Raji (cell line): Measurements from ENCODE around the gene CD9.

Source experiments
- POLR2A ChIP-seq: IDR thresholded peaks from 2 replicates; pipeline ENCODE4 v1.6.1; 2011; ENCODE audit warnings: low read depth, low read length, control low read depth; ENCODE audit not compliant: insufficient read depth

Gene CD9

DNA sequence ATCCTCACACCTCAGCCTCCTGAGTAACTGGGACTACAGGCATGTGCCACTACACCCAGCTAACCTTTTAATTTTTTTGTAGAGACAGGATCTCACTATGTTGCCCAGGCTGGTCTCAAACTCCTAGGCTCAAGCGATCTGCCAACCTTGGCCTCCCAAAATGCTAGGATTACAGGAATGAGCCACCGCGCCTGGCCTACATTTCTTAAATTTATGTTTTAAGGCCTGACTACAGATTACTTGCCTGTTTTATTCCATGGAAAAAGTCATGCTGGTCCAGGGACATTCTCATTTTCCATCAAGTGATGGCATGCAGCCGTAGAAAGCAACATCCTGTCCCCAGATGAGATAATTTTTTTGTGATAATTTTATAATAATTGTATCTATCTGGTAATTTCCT, 6.1 kb downstream of the CD9 start:
- no peak for TF ChIP-seq POLR2A

- no peak for TF ChIP-seq POLR2A
These were observed 7.2 kb downstream of the CD9 start for GRCh38 chr12:6207259-6207925.

DNA sequence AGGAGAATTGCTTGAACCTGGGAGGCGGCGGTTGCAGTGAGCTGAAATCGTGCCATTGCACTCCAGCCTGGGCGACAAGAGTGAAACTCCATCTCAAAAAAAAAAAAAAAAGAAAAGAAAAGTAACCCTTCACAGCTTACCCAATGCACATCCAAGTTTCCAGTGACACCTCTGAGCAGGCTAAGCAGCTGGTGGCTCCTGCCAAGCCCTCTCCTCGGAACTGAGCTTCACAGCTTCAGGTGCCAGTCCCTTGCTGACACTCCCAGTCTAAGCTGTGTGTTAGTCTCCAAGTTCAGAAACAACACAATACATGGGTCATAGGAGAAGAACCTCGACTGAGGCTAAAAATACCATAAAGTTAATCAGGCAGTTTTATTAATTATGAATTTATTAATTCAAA, 7.9 kb downstream of the CD9 start:
- TF ChIP-seq POLR2A: no peak

GRCh38 chr12:6211421-6211869, 11.2 kb downstream of the CD9 start:
- TF ChIP-seq POLR2A: no peak

DNA sequence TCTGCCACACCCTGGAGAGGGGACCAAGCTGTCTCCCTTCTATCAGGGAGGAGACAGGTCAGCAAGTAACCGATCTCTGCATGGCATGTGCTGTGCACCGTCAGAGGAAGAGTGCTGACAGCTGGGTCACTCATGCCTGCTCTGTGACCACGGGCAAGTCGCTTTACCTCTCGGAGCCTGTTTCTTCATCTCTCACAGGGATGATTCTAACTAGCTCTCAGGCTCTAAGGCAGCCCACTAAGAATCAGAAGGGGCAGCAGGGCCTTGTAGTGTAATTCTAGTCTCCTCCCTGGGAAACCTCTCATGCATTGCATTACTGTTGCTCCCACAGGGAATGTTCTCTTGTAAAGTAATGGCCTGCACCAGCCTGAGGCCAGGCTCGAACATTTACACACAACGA, 11.9 kb downstream of the CD9 start:
- TF ChIP-seq POLR2A: no peak

- TF ChIP-seq POLR2A: no peak
These were observed 13.8 kb downstream of the CD9 start for GRCh38 chr12:6213969-6214368.

GRCh38 chr12:6214633-6215032, 14.4 kb downstream of the CD9 start:
- no peak for TF ChIP-seq POLR2A

DNA sequence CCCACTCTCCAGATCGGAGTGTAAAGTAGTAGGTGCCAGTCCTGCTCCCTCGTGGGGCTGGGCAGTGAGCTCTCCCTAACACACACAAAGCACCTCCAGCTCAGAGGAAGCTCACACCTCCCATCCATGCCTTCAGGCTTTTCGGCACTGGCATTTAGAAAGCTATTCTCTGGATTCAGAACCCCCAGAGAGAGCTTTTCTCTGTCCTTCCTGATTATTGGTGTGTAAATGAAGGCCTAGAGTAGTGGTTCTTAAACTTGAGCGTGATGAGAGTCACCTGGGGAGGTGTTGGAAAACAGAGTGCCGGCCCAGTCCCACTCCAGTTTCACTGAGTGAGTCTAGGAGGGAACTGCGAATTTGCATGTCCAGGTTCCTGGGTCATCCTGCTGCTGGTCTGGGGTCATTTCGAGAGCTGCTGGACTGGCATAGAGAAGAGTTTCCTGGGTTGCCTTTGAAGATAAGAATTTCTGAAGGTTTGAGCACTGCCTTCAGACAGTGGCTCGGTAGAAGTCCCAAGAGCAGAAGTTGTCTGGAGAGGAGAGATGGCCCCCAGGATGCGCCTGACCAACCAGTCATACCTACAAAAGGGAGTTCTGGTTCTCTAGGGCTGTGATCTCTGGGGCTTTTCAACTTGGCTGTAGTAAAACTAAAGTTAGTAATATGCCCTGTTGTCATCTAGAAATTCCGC, 15.1 kb downstream of the CD9 start:
- no peak for TF ChIP-seq POLR2A

GRCh38 chr12:6215932-6216494, 15.8 kb downstream of the CD9 start:
- TF ChIP-seq POLR2A: no peak

DNA sequence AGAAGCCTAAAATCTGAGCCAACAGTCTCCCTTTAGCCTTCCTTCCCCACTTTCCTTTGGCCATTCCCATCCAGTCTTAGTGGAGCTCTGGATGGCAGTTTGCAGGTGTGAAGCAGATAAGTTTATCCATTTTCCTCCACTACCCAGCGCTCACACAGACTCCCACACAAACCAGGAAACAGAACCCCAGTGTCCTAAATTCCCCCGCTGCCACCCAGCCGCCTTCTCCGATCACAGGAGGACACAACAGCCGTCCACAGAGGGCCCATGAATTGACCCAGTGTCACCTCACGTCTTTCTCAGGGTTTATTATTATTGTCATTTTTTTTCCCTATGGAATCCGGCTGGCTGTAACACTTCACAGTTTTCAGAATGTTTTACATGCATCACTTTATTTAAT, 16.4 kb downstream of the CD9 start:
- no peak for TF ChIP-seq POLR2A

DNA sequence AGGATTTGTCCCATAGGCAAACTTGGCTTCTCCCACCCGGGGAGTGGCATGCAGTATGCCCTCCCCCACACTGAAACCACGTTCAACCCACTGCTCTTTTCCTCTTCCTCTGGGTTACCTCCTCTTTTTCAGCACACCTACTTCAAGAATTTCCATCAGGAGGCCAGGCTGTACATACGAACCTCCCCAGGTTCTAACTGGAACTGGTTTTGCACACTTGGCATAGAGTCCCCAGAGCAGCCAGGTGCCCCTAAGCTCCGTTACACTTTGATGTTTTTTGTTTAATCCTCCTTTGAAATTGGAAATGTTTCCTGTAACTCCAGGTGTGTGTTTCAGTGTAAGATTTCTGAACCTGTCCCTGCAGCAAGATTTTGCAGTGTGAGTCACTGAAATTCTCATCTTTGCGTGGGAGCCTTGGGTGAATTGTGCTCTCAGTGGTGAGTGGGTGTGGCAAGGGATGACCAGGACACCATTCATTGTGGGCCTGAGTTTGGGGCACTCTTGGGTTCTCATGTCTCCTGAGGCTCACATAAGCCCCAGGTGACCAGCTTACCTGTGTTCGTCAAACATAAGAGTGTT, 18.2 kb downstream of the CD9 start:
- no peak for TF ChIP-seq POLR2A

GRCh38 chr12:6219980-6220379, 19.8 kb downstream of the CD9 start:
- no peak for TF ChIP-seq POLR2A

DNA sequence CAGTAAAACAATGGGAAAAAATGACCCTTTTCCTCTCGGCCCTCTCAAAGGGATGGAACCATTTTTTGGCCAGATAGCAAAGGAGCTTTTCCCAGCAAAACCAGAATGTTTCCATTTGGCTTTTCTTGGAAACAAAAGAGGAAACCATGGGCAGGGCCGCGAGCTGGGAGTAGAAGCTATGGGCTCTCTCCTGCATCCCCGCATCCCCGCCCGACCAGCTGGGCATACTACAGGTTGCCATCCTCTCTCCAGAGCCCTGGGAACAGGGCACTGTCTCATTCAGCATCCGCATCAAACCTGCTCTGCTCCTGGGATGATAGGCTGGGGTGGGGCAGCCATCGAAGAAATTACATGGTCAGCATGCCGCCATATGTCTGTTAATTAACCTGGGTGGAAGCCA, 20.9 kb downstream of the CD9 start:
- no peak for TF ChIP-seq POLR2A

DNA sequence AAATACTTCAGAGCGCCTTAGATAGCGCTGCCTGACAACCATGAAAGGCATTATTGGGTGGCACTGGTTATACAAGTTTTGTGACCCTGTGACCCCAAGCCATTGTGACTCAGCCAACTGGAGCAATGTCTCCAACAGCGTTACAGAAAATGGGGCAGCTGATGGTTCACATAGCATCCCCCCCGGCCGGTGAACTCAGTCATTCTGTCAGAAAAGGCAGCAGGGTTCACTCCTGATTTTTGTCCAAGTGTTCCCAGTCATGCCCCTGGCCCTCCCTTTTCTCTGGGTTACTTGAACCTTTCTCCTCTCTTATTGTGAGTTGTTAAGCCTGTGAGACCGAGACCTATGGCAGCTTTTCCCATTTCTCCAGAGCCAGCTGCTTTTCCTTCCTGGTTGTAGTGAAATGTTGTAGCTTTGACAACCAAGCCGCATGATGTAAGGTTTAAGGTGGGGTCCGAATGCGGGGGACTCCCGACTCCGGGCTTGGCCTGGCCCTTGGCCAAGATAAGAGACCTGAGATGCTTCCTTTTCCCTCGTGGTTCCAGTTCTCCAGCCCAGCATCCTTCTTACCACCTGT, 22.0 kb downstream of the CD9 start:
- TF ChIP-seq POLR2A: no peak

GRCh38 chr12:6223545-6223944, 23.3 kb downstream of the CD9 start:
- TF ChIP-seq POLR2A: no peak

GRCh38 chr12:6224550-6224949, 24.4 kb downstream of the CD9 start:
- TF ChIP-seq POLR2A: no peak

DNA sequence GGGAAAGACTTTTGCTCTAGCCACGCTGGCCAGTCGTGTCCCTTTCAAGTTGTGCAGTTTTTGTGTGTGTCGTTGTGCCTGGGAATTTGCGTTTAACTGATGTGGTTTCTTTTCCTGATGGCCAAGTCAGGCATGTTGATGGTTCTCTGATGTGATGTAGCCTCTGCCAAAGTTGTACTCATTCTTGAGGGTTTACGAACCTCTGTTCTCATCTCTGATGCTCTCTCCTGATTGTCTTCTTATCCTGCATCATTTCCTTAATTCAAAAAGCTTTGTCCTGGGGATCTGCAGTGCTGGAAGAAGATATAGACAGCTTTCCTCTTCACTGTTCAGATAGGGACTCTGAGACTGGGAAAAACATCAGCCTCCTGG, 25.4 kb downstream of the CD9 start:
- TF ChIP-seq POLR2A: no peak
